Fibroblast of mammary gland (primary cell): ENCODE measurements around the gene SERPINB5.

Source experiments
- DNase-seq: peaks from one replicate; pipeline ENCODE4 v3.0.0-alpha.2; 2010; ENCODE audit warnings: low read depth
- H3K4me3 ChIP-seq: 2 replicates; pipeline ENCODE4 v1.5.1; 2011; ENCODE audit warnings: low read depth, mild to moderate bottlenecking, low read length, moderate library complexity; ENCODE audit not compliant: control insufficient read depth
- TF ChIP-seq, protein P1 (sequence below): conservative IDR thresholded peaks from 2 replicates; pipeline ENCODE4 v1.5.1; 2011; ENCODE audit warnings: low read depth, low read length, inconsistent platforms; ENCODE audit not compliant: control insufficient read depth, insufficient read depth

The SERPINB5 gene

DNA sequence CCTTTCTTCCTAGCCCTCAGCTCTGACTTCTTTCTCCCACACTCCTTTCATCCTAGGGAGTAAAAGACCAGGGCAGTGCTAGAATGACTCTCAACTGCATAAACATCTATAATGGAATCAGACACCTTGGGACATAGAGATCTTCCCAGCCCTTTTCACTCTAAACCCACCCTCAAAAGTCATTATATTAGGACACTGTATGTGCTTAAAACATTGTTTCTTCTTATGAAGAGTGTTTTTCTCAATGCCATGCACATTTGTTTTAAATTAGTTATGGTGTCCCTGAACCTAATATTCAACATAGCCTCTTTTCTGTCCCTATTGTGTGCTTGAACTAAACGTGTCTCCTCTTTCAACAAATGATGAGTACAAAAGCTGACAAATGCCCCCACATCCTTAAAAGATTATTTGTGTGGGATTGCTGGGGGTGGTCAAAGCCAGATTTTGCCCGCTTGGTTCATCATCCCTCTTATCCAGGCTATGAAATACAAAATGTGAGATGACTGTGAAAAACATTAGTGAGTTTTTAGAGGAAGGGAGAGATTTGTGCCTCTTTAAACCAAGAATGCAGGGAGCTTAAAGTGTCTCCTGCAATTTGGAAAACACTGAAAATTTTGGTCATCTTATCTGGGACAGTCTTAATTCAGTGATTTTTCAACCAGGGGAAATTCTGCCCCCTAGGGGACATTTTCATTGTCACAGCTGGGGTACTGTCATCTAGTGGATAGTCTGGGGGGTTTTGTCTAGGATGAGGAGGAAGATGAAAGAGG, 29.0 kb downstream of the SERPINB5 start:
- DNase-seq, result peak; percentile 41
- TF ChIP-seq, protein P1, sequence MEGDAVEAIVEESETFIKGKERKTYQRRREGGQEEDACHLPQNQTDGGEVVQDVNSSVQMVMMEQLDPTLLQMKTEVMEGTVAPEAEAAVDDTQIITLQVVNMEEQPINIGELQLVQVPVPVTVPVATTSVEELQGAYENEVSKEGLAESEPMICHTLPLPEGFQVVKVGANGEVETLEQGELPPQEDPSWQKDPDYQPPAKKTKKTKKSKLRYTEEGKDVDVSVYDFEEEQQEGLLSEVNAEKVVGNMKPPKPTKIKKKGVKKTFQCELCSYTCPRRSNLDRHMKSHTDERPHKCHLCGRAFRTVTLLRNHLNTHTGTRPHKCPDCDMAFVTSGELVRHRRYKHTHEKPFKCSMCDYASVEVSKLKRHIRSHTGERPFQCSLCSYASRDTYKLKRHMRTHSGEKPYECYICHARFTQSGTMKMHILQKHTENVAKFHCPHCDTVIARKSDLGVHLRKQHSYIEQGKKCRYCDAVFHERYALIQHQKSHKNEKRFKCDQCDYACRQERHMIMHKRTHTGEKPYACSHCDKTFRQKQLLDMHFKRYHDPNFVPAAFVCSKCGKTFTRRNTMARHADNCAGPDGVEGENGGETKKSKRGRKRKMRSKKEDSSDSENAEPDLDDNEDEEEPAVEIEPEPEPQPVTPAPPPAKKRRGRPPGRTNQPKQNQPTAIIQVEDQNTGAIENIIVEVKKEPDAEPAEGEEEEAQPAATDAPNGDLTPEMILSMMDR, result peak; percentile 69
- no peak overlapping the region for H3K4me3 ChIP-seq

DNA sequence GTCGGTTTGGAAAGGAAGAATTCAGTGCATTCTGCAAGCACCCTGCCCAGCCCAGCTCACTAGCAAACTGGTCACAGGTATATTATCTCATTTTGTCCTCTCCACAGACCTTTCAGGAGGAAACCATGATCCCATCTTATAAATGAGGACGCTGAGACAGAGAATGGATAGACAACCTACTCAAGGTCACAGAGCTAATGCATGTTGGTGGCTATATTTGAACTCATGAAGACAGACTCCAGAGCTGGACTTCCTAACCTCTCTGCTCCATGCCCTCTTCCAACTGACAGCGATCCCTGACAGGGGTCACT, 29.5 kb downstream of the SERPINB5 start:
- DNase-seq, result no peak
- H3K4me3 ChIP-seq, result no peak overlapping the region
- TF ChIP-seq, protein P1, result no peak

DNA sequence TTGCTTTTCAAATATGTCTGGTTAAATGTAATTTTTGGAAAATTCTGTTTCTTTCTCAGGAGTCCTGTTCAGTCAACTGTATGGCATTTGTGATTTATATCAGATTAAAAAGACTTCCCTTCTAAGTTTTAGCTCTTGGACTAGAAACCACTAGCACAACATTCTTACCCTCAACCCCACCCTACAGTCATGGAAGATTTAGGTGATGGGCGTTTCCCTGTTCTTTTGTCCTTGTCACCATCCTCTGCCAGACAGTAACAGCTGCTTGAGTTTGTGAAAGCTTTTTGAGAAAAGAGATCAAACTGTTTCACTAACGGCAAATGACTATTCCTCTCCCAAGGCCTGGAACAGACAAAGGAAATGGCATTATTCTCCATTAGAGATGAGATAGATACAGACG, 31.8 kb downstream of the SERPINB5 start:
- no peak for DNase-seq
- TF ChIP-seq, protein P1, result no peak
- no peak overlapping the region for H3K4me3 ChIP-seq

DNA sequence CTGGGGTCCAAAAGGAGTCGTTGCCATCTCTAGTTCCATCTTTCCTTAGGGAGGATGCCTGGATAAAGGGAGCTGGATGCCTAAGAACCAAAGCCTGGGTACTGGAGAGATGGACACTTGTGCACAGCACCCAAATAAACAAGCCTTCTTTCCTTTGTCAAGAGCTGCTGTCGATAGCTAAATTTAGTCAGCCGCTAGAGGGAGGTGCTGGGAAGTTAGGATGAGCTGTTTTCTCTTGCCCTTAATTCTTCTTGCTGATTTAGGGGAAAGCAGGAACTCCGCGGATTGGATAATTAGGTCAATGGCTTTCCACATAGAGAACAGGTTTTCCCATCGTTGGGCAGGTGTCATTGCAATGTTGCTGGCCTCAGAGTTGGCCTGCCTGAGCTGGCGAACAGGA, 34.5 kb downstream of the SERPINB5 start:
- TF ChIP-seq, protein P1, result peak; percentile 78
- H3K4me3 ChIP-seq, result no peak overlapping the region
- peak; percentile 64 for DNase-seq

DNA sequence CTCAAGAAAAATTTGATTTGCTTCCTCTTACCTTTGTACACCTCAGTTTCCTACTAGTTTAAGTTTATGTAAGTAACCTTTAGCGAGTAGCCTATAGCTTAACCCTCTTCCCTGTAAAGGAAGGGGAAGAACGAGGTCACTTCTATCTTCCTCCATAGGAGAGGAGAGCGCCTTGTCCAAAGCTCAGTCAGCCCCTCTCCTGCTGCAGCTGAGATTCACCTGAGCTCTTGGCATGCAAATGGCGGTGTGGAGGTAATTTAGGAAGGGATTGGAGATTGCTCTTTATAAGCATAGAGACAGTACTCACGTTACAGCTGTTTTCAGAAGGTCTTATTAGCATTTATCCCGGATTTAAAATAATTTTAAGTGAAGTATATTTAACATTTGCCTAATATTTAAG, 37.6 kb downstream of the SERPINB5 start:
- TF ChIP-seq, protein P1, result no peak
- no peak overlapping the region for H3K4me3 ChIP-seq
- no peak for DNase-seq

DNA sequence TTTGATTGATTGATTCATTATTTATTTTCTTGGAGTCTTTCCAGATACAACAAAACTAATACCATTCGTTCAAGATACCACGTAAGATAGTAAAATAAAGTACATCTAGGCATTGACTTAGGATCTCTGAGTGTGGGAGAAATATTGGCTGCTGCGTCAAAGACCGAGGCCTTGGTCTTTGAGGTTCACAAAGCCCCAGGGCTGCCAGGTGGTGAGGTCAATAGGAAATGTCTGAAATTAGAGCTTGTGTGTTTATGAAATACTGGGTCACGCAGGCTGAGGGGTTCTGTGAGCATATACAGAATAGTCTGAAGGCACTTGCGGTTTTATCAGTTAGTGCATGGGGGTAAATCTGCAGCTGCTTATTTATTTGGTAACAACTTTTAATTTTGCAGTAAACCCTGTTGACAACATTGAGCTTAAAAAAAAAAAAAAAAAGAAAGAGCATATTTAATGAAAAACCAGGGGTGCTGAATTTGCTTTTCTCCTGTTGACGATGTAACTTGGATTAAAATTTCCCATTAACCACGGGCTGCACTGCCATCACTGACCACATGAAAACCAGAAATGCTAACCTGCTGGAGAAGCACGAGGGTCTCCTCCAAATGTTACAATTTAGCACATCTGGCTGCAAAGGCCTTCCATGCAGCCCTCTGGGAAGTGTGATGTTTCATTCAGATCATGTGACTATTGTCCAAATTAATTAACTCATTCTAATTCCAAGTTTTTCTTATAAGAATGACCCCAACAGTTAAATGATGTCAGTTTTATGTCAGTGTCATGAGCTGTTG, 38.3 kb downstream of the SERPINB5 start:
- TF ChIP-seq, protein P1, result peak; percentile 17
- no peak for DNase-seq
- no peak overlapping the region for H3K4me3 ChIP-seq
